PFSK-1 (cell line): ENCODE results near the gene F10.

ENCODE experiments used
- FOXP2 ChIP-seq: optimal IDR thresholded peaks from 2 replicates; pipeline ENCODE3; 2011; ENCODE audit warnings: borderline replicate concordance, control low read depth, inconsistent platforms; ENCODE audit not compliant: insufficient read depth; ENCODE audit errors: extremely low read length, extremely low read depth
- POLR2AphosphoS5 ChIP-seq: IDR thresholded peaks from 2 replicates; pipeline ENCODE4 v1.6.1; 2012; ENCODE audit warnings: low read depth, mild to moderate bottlenecking, control low read depth, low read length, moderate library complexity
- REST ChIP-seq, 2 experiments: IDR thresholded peaks; 2 replicates each; pipeline versions ENCODE4 v1.6.1 to v1.8.0; 2011 to 2012; ENCODE audit warnings: low read depth in 2 of 2, low read length in 2 of 2, control low read depth in 1 of 2, inconsistent platforms in 1 of 2, mild to moderate bottlenecking in 1 of 2, moderate library complexity in 1 of 2; ENCODE audit not compliant: insufficient read depth in 1 of 2
- SIN3A ChIP-seq: IDR thresholded peaks from 2 replicates; pipeline ENCODE4 v1.6.1; 2012; ENCODE audit warnings: mild to moderate bottlenecking, low read length, moderate library complexity, borderline replicate concordance; ENCODE audit not compliant: insufficient read depth
- TAF1 ChIP-seq: IDR thresholded peaks from 2 replicates; pipeline ENCODE4 v1.6.1; 2012; ENCODE audit warnings: low read length, control low read depth, borderline replicate concordance; ENCODE audit not compliant: insufficient read depth

F10 gene

GRCh38 chr13:113078902-113079780 is 43.5 kb upstream of the F10 start:
- TF ChIP-seq REST (IDR thresholded peaks at IDR 0.05; ENCODE audit: insufficient read depth in 1 of 2, low read depth in 2 of 2, low read length in 2 of 2) (no peak), SIN3A (no peak), FOXP2 (no peak), POLR2AphosphoS5 (no peak)

- no peak for TF ChIP-seq SIN3A
- TF ChIP-seq TAF1: no peak
- no peak for TF ChIP-seq FOXP2
- TF ChIP-seq POLR2AphosphoS5: no peak
- no peak for TF ChIP-seq REST (IDR thresholded peaks at IDR 0.05; ENCODE audit: insufficient read depth in 1 of 2, low read depth in 2 of 2, low read length in 2 of 2)
Observed at GRCh38 chr13:113080361-113080831, 42.2 kb upstream of the F10 start.

- TF ChIP-seq REST (IDR thresholded peaks at IDR 0.05; ENCODE audit: insufficient read depth in 1 of 2, low read depth in 2 of 2, low read length in 2 of 2) (no peak), SIN3A (no peak), TAF1 (no peak), FOXP2 (no peak), POLR2AphosphoS5 (no peak)
Observed at GRCh38 chr13:113080901-113081521, 41.6 kb upstream of the F10 start.

GRCh38 chr13:113082198-113083021 is 40.2 kb upstream of the F10 start:
- TF ChIP-seq SIN3A (no peak), REST (IDR thresholded peaks at IDR 0.05; ENCODE audit: insufficient read depth in 1 of 2, low read depth in 2 of 2, low read length in 2 of 2) (no peak), POLR2AphosphoS5 (no peak), FOXP2 (no peak), TAF1 (no peak)
